ENCODE results near the gene RGP1. TPM values are rescaled to one million over a fixed set of nuclear protein-coding genes. Genes with fewer than 3 reads are reported as not detected.

Gene RGP1
- total and polyA plus RNA-seq, 9 of the 15 experiments (the other 6 are each of a cell fraction or from before 2014, with no cell fraction given): 0.42 to 13.8 (median 6.7) TPM

- in situ Hi-C loops (cut with MboI): no loop called here
- no peaks in the 10 kb centered on the region for H3K9me3 ChIP-seq (replicated peaks; ENCODE audit: control insufficient read depth, insufficient read depth, low read depth, low read length)
- peaks cover 74% of the 10 kb centered on the region for H3K79me2 ChIP-seq (ENCODE audit: control insufficient read depth, insufficient read depth, low read length)
- BruUV-seq (replicated peaks): no TSS peak
- H3K9ac ChIP-seq (ENCODE audit: insufficient read depth in 1 of 2, low read depth in 2 of 2, low read length in 2 of 2): peak overlapping the region; percentile 85 to 87
- POLR2A ChIA-PET: interaction anchor here (0.6 to 3.0 kb wide), 18 partner anchors 10 to 651 kb away, joined by 3 to 21 read pairs (median 4); partner anchors contain the start of genes ARHGEF39, GBA2 and RGP1
- H3K27ac ChIP-seq (ENCODE audit: extremely low read depth, low read depth, low read length): peak overlapping the region; percentile 97
- ATAC-seq (peak; percentile 48), DNase-seq (ENCODE audit: extremely low read depth in 1 of 4, low spot score in 3 of 4) (peak; percentile 24 to 85 (median 46)), FAIRE-seq (peak; percentile 88)
- no peaks in the 10 kb centered on the region for H3K27me3 ChIP-seq (ENCODE audit: control insufficient read depth in 2 of 2, insufficient read depth in 2 of 2, low read length in 2 of 2)
- intact Hi-C loops (cut with micrococcal nuclease): loop anchor here (2.0 kb wide), 1 partner anchor 32 kb away; no protein-coding TSS in a partner anchor
- peaks cover 11% of the 10 kb centered on the region; the same call in 1 of the 2 replicates for H4K20me1 ChIP-seq (replicated peaks; ENCODE audit: control insufficient read depth, insufficient read depth, low read length)
- WGBS (ENCODE audit: insufficient coverage, low coverage, missing lambda C conversion rate): 0% methylated on average over 10 of the region's 10 CpGs
- H3K9me1 ChIP-seq (ENCODE audit: control insufficient read depth, insufficient read depth, low read length): peaks cover 8% of the 10 kb centered on the region
- peaks cover 35 to 37% of the 10 kb centered on the region in 2 experiments for H3K4me1 ChIP-seq (replicated peaks in 1 of 2; ENCODE audit: control insufficient read depth in 2 of 2, insufficient read depth in 2 of 2, low read length in 2 of 2)
- no peak overlapping the region for H2AFZ ChIP-seq (ENCODE audit: low read depth, low read length)
- peak overlapping the region; percentile 94 for H3K4me2 ChIP-seq (ENCODE audit: insufficient read depth, low read length)
- CTCF ChIA-PET (ENCODE audit: low intra/inter-chr PET ratio): no interaction called here
- H3K36me3 ChIP-seq (ENCODE audit: control insufficient read depth, insufficient read depth, low read length): peaks cover 54% of the 10 kb centered on the region
- peak overlapping the region; percentile 85 for H3K4me3 ChIP-seq
- TF ChIP-seq MEF2A (IDR thresholded peaks at IDR 0.05; ENCODE audit: control insufficient read depth, low read depth, low read length) (peak; percentile 89), E4F1 (CRISPR knock-in tag; IDR thresholded peaks at IDR 0.05; ENCODE audit: borderline replicate concordance) (no peak), ZFP36 (IDR thresholded peaks at IDR 0.05; ENCODE audit: low read depth, low read length, partially characterized antibody) (peak; percentile 52), TSC22D4 (tag; IDR thresholded peaks at IDR 0.05) (no peak), EP300 (IDR thresholded peaks at IDR 0.05; ENCODE audit: low read length) (peak; percentile 88), NEUROD1 (IDR thresholded peaks at IDR 0.05; ENCODE audit: borderline replicate concordance, low read depth, low read length, partially characterized antibody) (peak; percentile 50), TCF15 (CRISPR knock-in tag; IDR thresholded peaks at IDR 0.05) (no peak), SMARCA5 (IDR thresholded peaks at IDR 0.05) (no peak), ZSCAN29 (IDR thresholded peaks at IDR 0.05) (no peak), KAT8 (IDR thresholded peaks at IDR 0.05; ENCODE audit: low read depth) (no peak), SMARCE1 (IDR thresholded peaks at IDR 0.05) (peak; percentile 93), HDAC1 (IDR thresholded peaks at IDR 0.05) (peak; percentile 40 to 91; a peak in 2 of 4 replicates), GATA2 (CRISPR knock-in tag; IDR thresholded peaks at IDR 0.05) (peak; percentile 60; the same call in 1 of the 2 replicates), ARNT (IDR thresholded peaks at IDR 0.05) (peak; percentile 58 to 72; a peak in 1 of 4 replicates), PCBP2 (IDR thresholded peaks at IDR 0.05; ENCODE audit: low read depth, low read length, poor library complexity, severe bottlenecking) (no peak), MTA1 (IDR thresholded peaks at IDR 0.05; ENCODE audit: borderline replicate concordance) (peak; percentile 80), ZNF584 (CRISPR knock-in tag; IDR thresholded peaks at IDR 0.05; ENCODE audit: low read depth) (0 out of 2 replicates have a peak, but pooled peaks have one; percentile 27), MTF1 (CRISPR knock-in tag; IDR thresholded peaks at IDR 0.05; ENCODE audit: borderline replicate concordance) (no peak), KDM4B (IDR thresholded peaks at IDR 0.05; ENCODE audit: borderline replicate concordance in 2 of 2, low read depth in 1 of 2) (0 out of 4 replicates have a peak, but pooled peaks of 1 of the 2 experiments have one; percentile 52), ZNF3 (CRISPR knock-in tag; IDR thresholded peaks at IDR 0.05) (no peak)
Measured at GRCh38 chr9:35728041-35728971, 20.8 kb upstream of the RGP1 start.
